GM13976 (cell line): Measurements from ENCODE around the gene HOXB4.

Experiments
- DNase-seq: peaks from one replicate; pipeline ENCODE4 v3.0.0; 2012; ENCODE audit warnings: low spot score
- in situ Hi-C: fragments of 300-500 bp; cut with MboI; formaldehyde crosslinking; loops from one replicate; pipeline ENCODE4 v1.12.0; 2022; ENCODE audit warnings: low sequenced_read_pairs, mixed read lengths, inconsistent platforms; ENCODE audit not compliant: unreplicated experiment
- TF ChIP-seq, protein P1 (sequence below): IDR thresholded peaks from 2 replicates; pipeline ENCODE4 v1.5.1; 2012; ENCODE audit warnings: borderline replicate concordance, mild to moderate bottlenecking; ENCODE audit not compliant: insufficient read depth; ENCODE audit errors: extremely low read depth, missing control alignments, control extremely low read depth

HOXB4 gene

DNA sequence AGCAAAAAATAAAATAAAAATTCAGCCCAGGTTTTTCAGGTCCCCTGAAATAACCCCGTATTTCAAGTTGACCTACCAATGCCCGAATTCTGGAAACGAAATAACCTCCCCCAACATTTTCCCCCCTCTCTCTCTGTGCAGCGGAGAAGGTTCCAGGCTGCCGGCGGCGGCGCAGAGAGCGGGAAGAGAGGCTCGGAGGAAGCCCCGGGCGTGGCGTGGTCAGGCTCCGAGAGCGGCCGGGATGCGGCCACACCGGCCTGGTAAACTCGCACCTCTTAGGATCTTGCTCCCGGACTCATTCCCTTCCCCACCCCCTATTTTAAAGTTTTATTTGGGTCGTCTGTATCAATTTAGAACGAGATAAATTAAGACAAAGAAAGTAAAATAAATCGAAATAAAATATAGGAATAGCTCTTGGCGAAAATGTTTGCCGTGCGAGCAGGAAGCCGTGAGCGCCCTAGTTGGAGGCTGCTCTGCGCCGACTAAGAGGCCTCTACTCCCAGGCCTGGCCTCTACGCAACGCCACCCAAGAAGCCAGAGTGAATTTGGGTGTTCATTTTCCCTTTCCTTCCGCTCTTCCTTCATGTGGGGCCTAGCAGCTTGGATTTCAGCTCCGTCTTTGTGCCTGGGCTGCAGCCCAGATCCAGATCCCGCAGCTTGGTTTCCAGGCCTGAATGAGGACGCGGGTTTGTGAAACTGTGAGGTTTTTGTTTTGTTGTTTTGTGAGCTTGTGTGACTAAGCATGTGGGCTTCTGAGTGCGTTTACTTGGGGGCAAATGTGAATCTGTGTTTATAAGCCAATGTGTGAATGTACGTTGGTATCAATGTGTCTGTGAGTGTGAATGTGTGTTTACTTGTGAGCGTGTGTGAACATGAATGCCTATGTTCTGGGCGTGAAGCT, 28.1 kb upstream of the HOXB4 start:
- TF ChIP-seq, protein P1, sequence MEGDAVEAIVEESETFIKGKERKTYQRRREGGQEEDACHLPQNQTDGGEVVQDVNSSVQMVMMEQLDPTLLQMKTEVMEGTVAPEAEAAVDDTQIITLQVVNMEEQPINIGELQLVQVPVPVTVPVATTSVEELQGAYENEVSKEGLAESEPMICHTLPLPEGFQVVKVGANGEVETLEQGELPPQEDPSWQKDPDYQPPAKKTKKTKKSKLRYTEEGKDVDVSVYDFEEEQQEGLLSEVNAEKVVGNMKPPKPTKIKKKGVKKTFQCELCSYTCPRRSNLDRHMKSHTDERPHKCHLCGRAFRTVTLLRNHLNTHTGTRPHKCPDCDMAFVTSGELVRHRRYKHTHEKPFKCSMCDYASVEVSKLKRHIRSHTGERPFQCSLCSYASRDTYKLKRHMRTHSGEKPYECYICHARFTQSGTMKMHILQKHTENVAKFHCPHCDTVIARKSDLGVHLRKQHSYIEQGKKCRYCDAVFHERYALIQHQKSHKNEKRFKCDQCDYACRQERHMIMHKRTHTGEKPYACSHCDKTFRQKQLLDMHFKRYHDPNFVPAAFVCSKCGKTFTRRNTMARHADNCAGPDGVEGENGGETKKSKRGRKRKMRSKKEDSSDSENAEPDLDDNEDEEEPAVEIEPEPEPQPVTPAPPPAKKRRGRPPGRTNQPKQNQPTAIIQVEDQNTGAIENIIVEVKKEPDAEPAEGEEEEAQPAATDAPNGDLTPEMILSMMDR = no peak
- no peak for DNase-seq
- in situ Hi-C loops = no loop called here

DNA sequence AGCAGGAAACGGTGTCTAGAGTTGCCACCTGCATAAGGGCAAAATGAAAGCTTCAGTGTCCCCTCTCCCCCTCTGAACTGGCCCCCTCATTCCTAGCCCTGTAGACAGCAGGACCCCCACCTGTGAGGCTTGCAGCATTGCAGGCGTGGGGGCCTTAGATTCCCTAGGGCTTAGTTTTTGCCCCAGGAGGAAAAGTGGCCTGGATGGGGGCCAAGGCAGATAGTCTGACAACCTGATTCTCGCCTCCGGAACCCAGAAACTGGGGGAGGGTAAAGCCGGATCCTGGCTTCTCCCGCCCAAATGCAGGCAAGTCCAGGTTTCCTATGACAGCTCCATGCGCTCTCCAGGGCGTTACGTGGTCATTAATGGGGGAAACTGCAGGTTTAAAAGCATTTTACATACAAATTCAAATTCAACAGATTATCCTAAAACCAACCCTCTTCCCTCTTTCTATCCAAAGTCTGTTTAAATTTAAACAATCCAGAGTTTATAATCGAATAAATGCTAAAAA, 27.3 kb upstream of the HOXB4 start:
- TF ChIP-seq, protein P1 = no peak
- no peak for DNase-seq
- in situ Hi-C loops = no loop called here

DNA sequence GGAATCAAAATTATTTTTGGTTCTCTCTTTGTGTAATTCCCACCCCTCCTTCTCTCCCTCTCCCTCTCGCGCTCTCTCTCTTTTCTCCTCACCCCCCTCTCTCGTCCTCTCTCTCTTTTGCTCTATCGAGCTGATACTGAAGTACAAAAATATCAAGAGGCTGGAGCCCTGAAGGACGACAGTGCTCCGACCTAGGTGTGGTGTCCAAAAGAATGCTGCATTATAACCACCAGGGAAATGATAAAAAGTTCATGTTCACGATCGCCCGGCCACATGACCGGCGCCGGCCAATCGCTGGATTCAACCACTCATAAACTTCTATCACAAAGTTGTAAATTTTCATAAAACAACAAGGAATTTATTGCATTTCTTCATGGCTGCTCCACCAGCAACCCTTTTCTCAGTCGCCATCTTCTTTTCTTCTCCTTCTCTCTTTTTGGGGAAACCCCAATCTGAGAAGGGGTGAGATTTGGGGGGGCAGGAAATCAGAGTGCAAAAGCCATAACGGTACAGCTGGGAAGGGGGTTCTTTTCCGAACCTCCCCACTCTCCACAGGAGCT, 26.7 kb upstream of the HOXB4 start, which contains the start of gene HOXB6:
TSS of gene HOXB6 (minus strand) at position 217 of the 560 bp plus-strand sequence. CDS start 6,836 bp downstream, outside the sequence.
- DNase-seq = no peak
- in situ Hi-C loops = no loop called here
- TF ChIP-seq, protein P1 = no peak

DNA sequence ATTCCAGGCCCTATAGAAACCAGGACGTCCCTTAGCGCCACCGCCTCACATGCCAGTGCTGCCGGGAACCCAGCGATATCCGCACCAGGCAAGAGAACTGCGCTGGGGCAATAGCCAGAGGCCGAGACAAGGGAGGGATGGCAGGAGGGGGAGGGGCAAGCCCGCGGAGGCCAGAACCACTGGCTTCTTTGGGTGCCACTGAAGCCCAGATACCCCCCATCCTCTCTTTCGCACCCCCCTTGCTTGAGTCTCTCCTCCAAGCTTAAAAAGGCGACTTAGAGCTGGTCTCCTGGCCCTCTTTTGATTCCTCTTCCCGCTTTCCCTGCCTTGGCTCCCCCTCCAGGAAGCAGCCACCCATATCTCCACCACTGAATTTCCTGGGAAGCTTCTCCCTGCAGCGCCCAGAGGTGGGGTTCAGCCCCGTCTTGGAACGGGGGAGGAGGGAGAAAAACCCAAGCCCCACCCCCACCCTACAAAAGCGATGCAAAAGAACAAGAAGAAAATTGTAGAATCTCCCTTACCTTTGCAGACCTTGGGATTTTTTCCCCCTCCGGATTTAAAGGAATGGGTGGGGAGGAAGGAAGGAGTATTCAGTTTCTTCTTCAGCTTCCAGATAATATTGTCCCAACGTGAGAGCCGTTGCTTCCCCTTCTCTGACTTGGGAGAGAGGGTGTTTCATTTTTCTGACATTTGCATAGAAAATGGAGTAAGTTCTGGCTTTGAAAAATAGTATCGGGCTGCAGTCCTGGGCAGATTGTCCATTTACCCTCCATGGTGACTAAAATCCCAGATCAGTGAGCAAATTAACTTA, 26.0 kb upstream of the HOXB4 start:
- DNase-seq = no peak
- in situ Hi-C loops = no loop called here
- TF ChIP-seq, protein P1 = no peak

DNA sequence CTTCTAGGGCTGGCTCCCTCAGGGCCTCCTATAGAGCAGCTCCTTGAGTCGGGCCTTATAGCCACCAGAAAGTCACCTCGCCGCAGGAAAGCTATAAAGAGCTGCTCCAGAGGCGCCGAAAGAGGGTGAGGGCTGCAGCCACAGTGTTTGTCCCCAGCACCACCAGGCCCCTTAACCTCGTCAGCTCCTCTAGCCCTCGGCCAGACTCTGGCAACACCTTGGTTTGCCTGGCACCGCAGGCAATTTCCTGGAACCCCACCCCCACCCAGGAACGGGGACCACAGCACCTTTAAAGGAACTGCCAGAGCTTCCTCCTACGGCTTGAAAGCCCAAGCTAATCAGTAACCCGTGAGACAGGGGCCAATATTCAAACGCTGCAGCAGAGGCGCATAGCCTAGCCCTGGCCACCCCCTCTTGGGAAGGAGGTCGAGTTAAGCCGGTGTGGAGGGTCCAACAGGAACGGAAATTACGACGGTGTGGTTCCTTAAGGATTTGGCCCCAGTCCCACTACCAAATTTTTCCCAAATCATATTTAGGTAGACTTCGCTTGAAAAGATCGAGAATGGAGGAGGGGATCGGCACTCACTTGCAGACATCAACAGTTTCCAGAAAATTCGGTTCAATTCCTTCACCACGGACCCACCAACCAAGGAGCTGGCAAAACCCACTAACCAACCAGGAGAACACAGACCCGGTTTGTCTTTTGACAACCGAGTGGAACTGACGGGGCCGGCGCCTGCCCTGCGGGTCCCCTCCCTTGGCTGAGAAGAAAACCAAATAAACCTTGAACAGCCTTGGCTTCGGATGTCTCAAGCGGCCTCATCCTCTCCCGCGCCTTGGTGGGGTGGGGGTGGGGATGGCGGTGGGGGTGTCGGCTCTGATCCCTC, 23.6 kb upstream of the HOXB4 start:
- TF ChIP-seq, protein P1 = no peak
- in situ Hi-C loops = no loop called here
- no peak for DNase-seq
